Measurements from ENCODE around the gene ZBTB43. TPM values are rescaled to one million over a fixed set of nuclear protein-coding genes. Genes with fewer than 3 reads are reported as not detected.
A peak's percentile ranks its signal among the peaks of the same experiment; 100 is the strongest.

ZBTB43 gene, protein sequence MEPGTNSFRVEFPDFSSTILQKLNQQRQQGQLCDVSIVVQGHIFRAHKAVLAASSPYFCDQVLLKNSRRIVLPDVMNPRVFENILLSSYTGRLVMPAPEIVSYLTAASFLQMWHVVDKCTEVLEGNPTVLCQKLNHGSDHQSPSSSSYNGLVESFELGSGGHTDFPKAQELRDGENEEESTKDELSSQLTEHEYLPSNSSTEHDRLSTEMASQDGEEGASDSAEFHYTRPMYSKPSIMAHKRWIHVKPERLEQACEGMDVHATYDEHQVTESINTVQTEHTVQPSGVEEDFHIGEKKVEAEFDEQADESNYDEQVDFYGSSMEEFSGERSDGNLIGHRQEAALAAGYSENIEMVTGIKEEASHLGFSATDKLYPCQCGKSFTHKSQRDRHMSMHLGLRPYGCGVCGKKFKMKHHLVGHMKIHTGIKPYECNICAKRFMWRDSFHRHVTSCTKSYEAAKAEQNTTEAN
- 10 to 100 TPM; 13.6 to 19.1 TPM for total RNA-seq

GRCh38 chr9:126804696-126805553, at the start of gene ZBTB43:
Gene ZBTB43, plus strand, starts transcription at chr9:126805040. Its CDS starts 27,470 bp downstream, at chr9:126832510.
- H3K4me1 Mint-ChIP-seq (ENCODE audit: low read depth) = peaks cover 42% of the 10 kb centered on the region
- DNase-seq (peak; percentile 99), ATAC-seq (peak; percentile 87)
- H3K36me3 Mint-ChIP-seq (ENCODE audit: low read depth) = peaks cover 13% of the 10 kb centered on the region
- ChIA-PET CTCF (interaction anchor here (0.9 to 2.3 kb wide), 9 partner anchors 23 to 114 kb away, joined by 3 to 18 read pairs (median 4); partner anchors contain the start of genes RALGPS1 and ZBTB34), POLR2A (interaction anchor here (0.5 to 2.2 kb wide), 21 partner anchors 11 to 633 kb away, joined by 3 to 14 read pairs (median 4); partner anchors contain the start of gene ZBTB34)
- H3K4me3 Mint-ChIP-seq = peak within 1 kb of the TSS; percentile 83
- peak within 1 kb of the TSS; percentile 96 for H3K27ac Mint-ChIP-seq
- H3K27me3 Mint-ChIP-seq (ENCODE audit: low read depth) = no peaks in the 10 kb centered on the region
- H3K9me3 Mint-ChIP-seq (ENCODE audit: insufficient read depth) = no peaks in the 10 kb centered on the region

- no peaks in the 10 kb centered on the region for H3K36me3 Mint-ChIP-seq (ENCODE audit: low read depth)
- H3K4me3 Mint-ChIP-seq = no peak overlapping the region
- H3K4me1 Mint-ChIP-seq (ENCODE audit: low read depth) = peaks cover 3% of the 10 kb centered on the region
- DNase-seq (no peak), ATAC-seq (no peak)
- CTCF ChIA-PET = no interaction called here
- H3K27ac Mint-ChIP-seq = no peak overlapping the region
- H3K9me3 Mint-ChIP-seq (ENCODE audit: insufficient read depth) = no peaks in the 10 kb centered on the region
- H3K27me3 Mint-ChIP-seq (ENCODE audit: low read depth) = peaks cover 4% of the 10 kb centered on the region
- POLR2A ChIA-PET = no interaction called here
Measured at GRCh38 chr9:126755317-126755875, 49.4 kb upstream of the ZBTB43 start.

GRCh38 chr9:126756238-126756637, 48.6 kb upstream of the ZBTB43 start:
- Mint-ChIP-seq H3K27me3 (ENCODE audit: low read depth) (peaks cover 4% of the 10 kb centered on the region), H3K27ac (no peak overlapping the region), H3K4me1 (ENCODE audit: low read depth) (peaks cover 3% of the 10 kb centered on the region), H3K9me3 (ENCODE audit: insufficient read depth) (no peaks in the 10 kb centered on the region), H3K36me3 (ENCODE audit: low read depth) (no peaks in the 10 kb centered on the region), H3K4me3 (no peak overlapping the region)
- ChIA-PET CTCF (interaction anchor here (1.4 to 2.0 kb wide), 2 partner anchors 25 to 50 kb away, joined by 5 to 7 read pairs; no protein-coding TSS in a partner anchor), POLR2A (no interaction called here)
- no peak for ATAC-seq
- DNase-seq = no peak

- H3K4me1 Mint-ChIP-seq (ENCODE audit: low read depth) = no peaks in the 10 kb centered on the region
- no peak overlapping the region for H3K27ac Mint-ChIP-seq
- no peaks in the 10 kb centered on the region for H3K36me3 Mint-ChIP-seq (ENCODE audit: low read depth)
- no peaks in the 10 kb centered on the region for H3K9me3 Mint-ChIP-seq (ENCODE audit: insufficient read depth)
- ChIA-PET CTCF (interaction anchor here (1.4 to 2.0 kb wide), 2 partner anchors 25 to 51 kb away, joined by 5 to 7 read pairs; no protein-coding TSS in a partner anchor), POLR2A (no interaction called here)
- no peak overlapping the region for H3K4me3 Mint-ChIP-seq
- peaks cover 4% of the 10 kb centered on the region for H3K27me3 Mint-ChIP-seq (ENCODE audit: low read depth)
- ATAC-seq (no peak), DNase-seq (no peak)
Measured at GRCh38 chr9:126756876-126757415, 47.9 kb upstream of the ZBTB43 start.

DNA sequence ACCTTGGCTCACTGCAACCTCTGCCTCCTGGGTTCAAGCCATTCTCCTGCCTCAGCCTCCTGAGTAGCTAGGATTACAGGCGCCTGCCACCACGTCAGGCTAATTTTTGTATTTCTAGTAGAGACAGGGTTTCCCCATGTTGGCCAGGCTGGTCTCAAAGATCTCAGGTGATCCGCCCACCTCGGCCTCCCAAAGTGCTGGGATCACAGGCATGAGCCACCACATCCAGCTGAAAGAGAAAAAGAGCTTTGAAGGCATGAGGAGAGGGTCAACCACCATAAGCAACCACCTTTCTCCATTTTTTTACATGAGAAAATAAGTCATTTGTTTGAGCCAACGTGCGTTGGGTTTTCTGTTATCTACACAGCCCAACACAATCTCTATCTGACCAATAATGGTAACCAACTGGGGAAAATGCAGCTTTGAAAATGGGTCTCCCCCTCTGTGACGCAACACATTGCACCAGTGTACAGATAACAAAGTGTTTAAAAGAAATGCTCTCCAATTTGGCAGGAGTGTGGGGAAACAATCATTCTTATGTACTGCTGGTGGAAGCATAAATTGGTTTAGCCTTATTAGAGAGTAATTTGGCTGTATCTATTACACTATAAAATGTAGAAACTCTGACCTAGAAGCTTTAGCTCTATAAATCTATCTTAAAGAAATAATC, 45.8 kb upstream of the ZBTB43 start:
- Mint-ChIP-seq H3K27ac (no peak overlapping the region), H3K9me3 (ENCODE audit: insufficient read depth) (no peaks in the 10 kb centered on the region), H3K4me3 (no peak overlapping the region), H3K27me3 (ENCODE audit: low read depth) (peaks cover 4% of the 10 kb centered on the region), H3K4me1 (ENCODE audit: low read depth) (no peaks in the 10 kb centered on the region), H3K36me3 (ENCODE audit: low read depth) (no peaks in the 10 kb centered on the region)
- DNase-seq (no peak), ATAC-seq (no peak)
- POLR2A ChIA-PET = no interaction called here
- CTCF ChIA-PET = interaction anchor here (1.4 to 1.9 kb wide), 2 partner anchors 12 to 53 kb away, joined by 5 to 10 read pairs; no protein-coding TSS in a partner anchor

GRCh38 chr9:126761274-126761673, 43.6 kb upstream of the ZBTB43 start:
- H3K27me3 Mint-ChIP-seq (ENCODE audit: low read depth) = peaks cover 4% of the 10 kb centered on the region
- POLR2A ChIA-PET = interaction anchor here (1.2 kb wide), 1 partner anchor 38 kb away, joined by 3 read pairs; no protein-coding TSS in a partner anchor
- no peaks in the 10 kb centered on the region for H3K36me3 Mint-ChIP-seq (ENCODE audit: low read depth)
- no peak for ATAC-seq
- H3K27ac Mint-ChIP-seq = no peak overlapping the region
- no peak overlapping the region for H3K4me3 Mint-ChIP-seq
- no peaks in the 10 kb centered on the region for H3K4me1 Mint-ChIP-seq (ENCODE audit: low read depth)
- H3K9me3 Mint-ChIP-seq (ENCODE audit: insufficient read depth) = no peaks in the 10 kb centered on the region
- CTCF ChIA-PET = interaction anchor here (1.6 to 1.8 kb wide), 2 partner anchors 12 to 55 kb away, joined by 5 to 12 read pairs; no protein-coding TSS in a partner anchor
- DNase-seq = no peak

DNA sequence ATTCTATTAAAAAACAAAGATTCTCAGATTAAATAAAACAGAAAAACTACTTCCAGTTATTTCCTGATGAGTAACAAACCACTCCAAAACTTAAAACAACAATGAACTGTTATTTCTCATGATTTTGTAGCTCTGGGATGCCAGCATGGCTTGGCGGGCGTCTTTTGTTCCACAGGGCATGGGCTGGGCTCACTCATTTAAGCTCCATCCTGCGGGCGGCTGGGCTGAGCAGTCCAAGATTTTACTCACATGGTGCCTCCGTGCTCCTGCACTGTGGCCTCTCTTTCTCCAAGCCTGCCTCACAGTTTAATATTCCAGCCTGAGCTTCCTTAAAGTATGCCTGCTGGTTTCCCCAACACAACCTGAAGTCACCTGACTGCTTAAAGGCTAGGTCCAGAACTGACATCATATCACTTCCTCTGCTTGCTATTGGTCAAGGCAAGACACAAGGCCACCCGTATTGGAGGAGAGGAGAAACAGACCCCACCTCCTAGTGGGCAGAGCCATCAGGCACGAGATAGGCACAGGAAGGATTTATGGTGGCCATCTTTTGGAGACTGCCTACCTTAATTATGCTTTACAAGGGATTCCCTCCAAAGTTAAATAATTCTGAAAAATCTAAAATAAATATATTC, 41.6 kb upstream of the ZBTB43 start:
- ChIA-PET CTCF (interaction anchor here (0.6 to 2.7 kb wide), 4 partner anchors 10 to 61 kb away, joined by 3 to 11 read pairs (median 4); no protein-coding TSS in a partner anchor), POLR2A (no interaction called here)
- no peaks in the 10 kb centered on the region for H3K9me3 Mint-ChIP-seq (ENCODE audit: insufficient read depth)
- H3K4me1 Mint-ChIP-seq (ENCODE audit: low read depth) = no peaks in the 10 kb centered on the region
- DNase-seq = no peak
- no peak overlapping the region for H3K4me3 Mint-ChIP-seq
- peaks cover 2% of the 10 kb centered on the region for H3K27me3 Mint-ChIP-seq (ENCODE audit: low read depth)
- H3K27ac Mint-ChIP-seq = no peak overlapping the region
- no peak for ATAC-seq
- no peaks in the 10 kb centered on the region for H3K36me3 Mint-ChIP-seq (ENCODE audit: low read depth)

- Mint-ChIP-seq H3K27me3 (ENCODE audit: low read depth) (peaks cover 22% of the 10 kb centered on the region), H3K4me1 (ENCODE audit: low read depth) (peaks cover 5% of the 10 kb centered on the region)
Measured at GRCh38 chr9:126773004-126773607, 31.7 kb upstream of the ZBTB43 start.

DNA sequence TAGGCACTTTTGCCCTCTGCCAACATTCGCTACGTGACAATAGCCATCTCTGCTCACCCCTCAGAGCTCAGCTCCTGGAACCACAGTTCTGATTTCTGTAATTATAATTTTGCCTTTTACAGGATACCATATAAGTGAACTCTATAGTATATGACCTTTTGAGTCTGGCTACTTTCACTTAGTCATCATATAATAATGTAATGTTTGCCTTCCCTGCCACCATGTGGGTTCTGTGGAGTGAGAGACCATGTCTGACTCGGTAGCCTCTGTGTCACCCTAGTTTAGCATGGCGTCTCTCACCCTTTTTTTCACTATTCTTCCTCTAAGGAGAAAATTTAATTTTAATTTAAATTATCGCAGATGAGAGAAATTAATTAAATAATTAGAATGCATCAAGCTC, 28.9 kb upstream of the ZBTB43 start:
- no peaks in the 10 kb centered on the region for H3K9me3 Mint-ChIP-seq (ENCODE audit: insufficient read depth)
- CTCF ChIA-PET = interaction anchor here (1.3 to 22.1 kb wide), 2 partner anchors 71 to 86 kb away, joined by 4 to 704 read pairs; no protein-coding TSS in a partner anchor
- no peak overlapping the region for H3K27ac Mint-ChIP-seq
- no peaks in the 10 kb centered on the region for H3K36me3 Mint-ChIP-seq (ENCODE audit: low read depth)
- peaks cover 5% of the 10 kb centered on the region for H3K4me1 Mint-ChIP-seq (ENCODE audit: low read depth)
- H3K4me3 Mint-ChIP-seq = no peak overlapping the region
- H3K27me3 Mint-ChIP-seq (ENCODE audit: low read depth) = peaks cover 26% of the 10 kb centered on the region
- ATAC-seq (no peak), DNase-seq (no peak)
- POLR2A ChIA-PET = no interaction called here

More at GRCh38 chr9:126773004-126773607, 31.7 kb upstream of the ZBTB43 start:
- ChIA-PET CTCF (interaction anchor here (0.7 to 22.1 kb wide), 4 partner anchors 8 to 68 kb away, joined by 3 to 704 read pairs (median 9); no protein-coding TSS in a partner anchor), POLR2A (no interaction called here)
- H3K27ac Mint-ChIP-seq = no peak overlapping the region
- DNase-seq (peak; percentile 39), ATAC-seq (peak; percentile 63)
- peaks cover 3% of the 10 kb centered on the region for H3K9me3 Mint-ChIP-seq (ENCODE audit: insufficient read depth)
- no peak overlapping the region for H3K4me3 Mint-ChIP-seq
- no peaks in the 10 kb centered on the region for H3K36me3 Mint-ChIP-seq (ENCODE audit: low read depth)

GRCh38 chr9:126777733-126778132, 27.1 kb upstream of the ZBTB43 start:
- H3K4me3 Mint-ChIP-seq = no peak overlapping the region
- ATAC-seq = peak; percentile 43

More at GRCh38 chr9:126777733-126778132, 27.1 kb upstream of the ZBTB43 start:
- ChIA-PET CTCF (interaction anchor here (0.8 to 22.1 kb wide), 3 partner anchors 23 to 73 kb away, joined by 3 to 704 read pairs (median 3); no protein-coding TSS in a partner anchor), POLR2A (interaction anchor here (0.6 kb wide), 1 partner anchor 8 kb away, joined by 3 read pairs; no protein-coding TSS in a partner anchor)
- Mint-ChIP-seq H3K9me3 (ENCODE audit: insufficient read depth) (no peaks in the 10 kb centered on the region), H3K27ac (no peak overlapping the region), H3K4me1 (ENCODE audit: low read depth) (peaks cover 9% of the 10 kb centered on the region), H3K27me3 (ENCODE audit: low read depth) (peaks cover 26% of the 10 kb centered on the region), H3K36me3 (ENCODE audit: low read depth) (no peaks in the 10 kb centered on the region)
- peak; percentile 33 for DNase-seq
